Neural progenitor cell (in vitro differentiated cells): ENCODE results near the gene TPCN2.

Experiments
- CTCF ChIP-seq: fragments of 200-600 bp; sonication (generic); IDR thresholded peaks from 2 replicates; pipeline ENCODE4 v1.5.1; 2017; ENCODE audit warnings: antibody characterized with exemption, mild to moderate bottlenecking
- EZH2 ChIP-seq: fragments of 200-600 bp; sonication (generic); IDR thresholded peaks from 2 replicates; pipeline ENCODE4 v1.6.1; 2017; ENCODE audit warnings: antibody characterized with exemption, mild to moderate bottlenecking, moderate library complexity

GRCh38 chr11:69154211-69154913 lies 105.6 kb downstream of the TPCN2 start:
- TF ChIP-seq CTCF (no peak), EZH2 (no peak)
